Activated T-cell treated with anti-CD3 and anti-CD28 coated beads for 4 hours (primary cell): ENCODE measurements around the gene SORCS2.
"Not testable (repeated sequence)": the region's sequence is repeated elsewhere in the genome, so short reads cannot be mapped to it uniquely, and the experiment has no call there.

Experiments used
- DNase-seq: peaks from one replicate; pipeline ENCODE4 v3.0.0-alpha.2; 2020

The SORCS2 gene

DNA sequence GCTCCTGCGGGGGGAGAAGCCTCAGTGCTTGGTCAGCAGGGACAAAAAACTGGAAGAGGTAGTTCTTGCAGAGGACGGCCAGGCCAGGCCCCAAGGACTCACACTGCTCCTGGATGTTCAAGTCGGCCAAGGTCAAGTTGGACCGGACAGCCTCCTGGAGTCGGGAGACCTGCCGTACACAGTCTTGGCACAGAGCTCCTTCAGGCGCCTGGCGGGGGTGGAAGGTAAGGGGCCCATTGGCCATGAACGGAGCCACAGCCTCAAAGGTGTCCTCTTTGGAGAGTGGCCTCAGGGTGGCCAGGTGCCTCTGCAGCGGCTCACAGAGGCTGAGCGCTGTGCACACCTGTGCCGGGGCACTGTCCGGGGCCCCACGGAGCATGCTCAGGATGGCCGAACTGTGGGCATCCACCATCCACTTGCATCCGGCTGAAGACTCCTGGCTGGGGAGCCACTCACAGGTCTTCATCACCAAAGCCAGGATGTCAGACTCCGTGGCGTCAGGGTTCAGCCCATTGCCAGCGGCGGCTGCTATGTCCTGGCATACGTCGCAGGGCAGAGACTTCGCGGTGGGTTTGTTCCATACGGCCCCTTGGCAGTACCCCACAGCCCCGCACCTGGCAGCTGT lies 241.9 kb downstream of the SORCS2 start:
- no peak for DNase-seq

DNA sequence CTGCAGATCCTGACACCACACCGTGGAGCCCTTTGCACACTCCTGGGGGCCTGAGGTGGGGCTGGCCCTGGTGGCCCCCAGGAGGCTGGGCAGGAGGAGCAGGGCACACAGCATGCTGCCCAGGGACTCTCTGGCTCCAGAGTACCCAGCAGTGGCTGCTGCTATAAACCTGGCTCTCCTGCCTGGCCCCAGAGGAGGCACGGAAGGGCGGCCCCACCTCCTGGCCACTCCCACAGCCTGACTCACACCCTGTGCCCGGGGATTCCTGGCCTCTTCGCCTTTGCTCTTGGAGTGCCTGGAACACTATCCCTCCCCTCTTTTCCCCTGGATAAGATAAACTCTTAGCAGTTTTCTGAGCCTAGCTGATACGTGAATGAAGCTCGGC lies 242.4 kb downstream of the SORCS2 start, which contains the start of gene PSAPL1:
Gene PSAPL1, minus strand, starts transcription at position 165 of the 385 bp plus-strand sequence. Its CDS starts 51 bp downstream, at position 114.
- no peak for DNase-seq

DNA sequence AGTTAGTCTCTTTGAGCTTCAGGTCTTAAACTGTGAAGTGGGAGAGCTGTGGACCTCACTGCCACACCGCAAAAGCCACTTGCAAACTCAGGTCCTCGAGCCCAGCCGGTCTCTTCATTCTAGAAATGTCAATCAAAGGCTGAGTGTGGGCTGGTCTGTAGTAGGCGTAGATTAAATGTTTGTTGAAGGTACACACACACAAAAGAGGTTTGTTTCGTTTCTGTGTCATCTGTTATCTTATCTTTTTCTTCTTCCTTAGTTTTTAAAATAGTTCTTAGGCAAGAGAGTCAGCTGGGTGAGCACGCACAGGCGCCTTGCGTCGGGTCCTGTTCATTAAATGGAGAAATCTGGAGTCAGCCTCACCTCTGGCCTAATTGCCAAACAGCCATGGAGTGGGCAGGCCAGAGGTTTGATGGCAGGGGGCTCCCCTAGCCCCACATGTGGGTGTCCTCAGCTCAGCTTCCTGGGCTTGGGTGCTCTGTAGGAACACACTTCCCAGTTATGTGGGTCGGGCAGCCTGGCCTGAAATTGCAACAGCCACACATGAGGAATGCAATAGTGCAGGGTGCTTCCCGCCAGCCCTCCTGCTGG lies 243.2 kb downstream of the SORCS2 start:
- DNase-seq = no peak

DNA sequence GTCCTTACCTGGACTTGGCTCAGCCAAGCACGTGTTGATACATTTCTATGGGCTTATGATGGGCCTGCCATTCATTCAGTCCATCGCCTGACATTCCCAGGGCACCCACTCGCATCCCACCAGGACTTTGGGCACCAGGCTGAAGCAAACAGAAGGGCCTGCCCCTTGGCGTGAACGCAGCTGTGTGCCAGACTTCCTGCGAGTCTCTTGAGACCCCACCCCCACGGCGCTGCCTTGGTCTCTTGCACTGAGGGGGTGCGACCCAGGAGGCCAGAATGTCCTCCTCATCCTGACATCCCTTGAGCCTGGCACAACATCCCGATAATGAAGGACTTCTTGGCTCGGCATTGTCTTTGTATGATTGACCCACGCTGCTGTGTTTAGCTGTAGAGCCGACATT lies 243.9 kb downstream of the SORCS2 start:
- DNase-seq = no peak

- no peak for DNase-seq
These were observed 247.4 kb downstream of the SORCS2 start for GRCh38 chr4:7439699-7440098.

- no peak for DNase-seq
These were observed 248.9 kb downstream of the SORCS2 start for GRCh38 chr4:7441201-7441600.

DNA sequence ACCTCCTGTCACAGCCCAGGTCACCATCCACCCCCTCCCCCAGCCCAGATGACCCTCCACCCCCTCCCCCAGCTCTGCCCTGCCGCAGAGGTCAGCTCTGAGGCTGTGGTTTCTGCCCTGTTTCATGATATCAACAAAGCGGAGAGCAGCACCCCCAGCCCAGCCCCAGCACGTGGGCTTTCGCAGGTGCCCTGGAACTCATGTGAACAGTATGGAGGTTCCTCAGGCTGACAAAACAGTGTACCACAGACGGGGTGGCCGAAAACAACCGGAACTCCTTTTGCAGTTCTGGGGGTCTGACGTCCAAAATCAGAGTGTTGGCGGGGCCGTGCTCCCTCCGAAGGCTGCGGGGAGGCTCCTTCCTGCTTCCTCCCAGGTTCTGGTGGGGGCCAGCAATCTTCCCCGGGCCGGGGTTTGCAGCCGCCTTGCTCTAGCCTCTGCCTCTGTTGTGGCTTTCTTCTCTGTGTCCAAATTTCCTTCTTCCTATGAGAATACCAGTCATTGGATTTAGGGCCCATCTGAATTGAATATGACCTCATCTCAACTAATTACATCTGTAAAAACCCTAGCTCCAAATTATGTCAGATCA lies 250.3 kb downstream of the SORCS2 start:
- no peak for DNase-seq

DNA sequence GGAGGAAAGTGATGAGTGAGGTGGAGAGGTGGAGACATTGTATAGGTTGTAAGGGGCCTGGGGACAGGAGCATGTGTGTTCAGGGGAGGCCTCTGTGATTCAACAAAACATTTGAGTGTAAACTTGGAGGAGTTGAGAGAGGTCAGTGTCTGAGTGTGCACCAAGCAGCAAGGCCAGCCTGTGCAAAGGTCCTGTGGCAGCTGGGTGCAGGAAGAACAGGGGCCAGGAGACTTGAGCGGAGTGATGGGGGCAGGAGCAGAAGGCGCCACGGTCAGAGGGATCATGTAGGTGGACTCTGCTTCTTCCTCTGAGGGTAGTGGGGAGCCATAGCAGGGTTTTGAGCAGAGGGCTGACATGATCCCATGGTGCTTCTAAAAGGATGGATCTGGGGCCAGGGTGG lies 252.0 kb downstream of the SORCS2 start:
- no peak for DNase-seq

- DNase-seq = no peak
These were observed 252.4 kb downstream of the SORCS2 start for GRCh38 chr4:7444731-7445130.

DNA sequence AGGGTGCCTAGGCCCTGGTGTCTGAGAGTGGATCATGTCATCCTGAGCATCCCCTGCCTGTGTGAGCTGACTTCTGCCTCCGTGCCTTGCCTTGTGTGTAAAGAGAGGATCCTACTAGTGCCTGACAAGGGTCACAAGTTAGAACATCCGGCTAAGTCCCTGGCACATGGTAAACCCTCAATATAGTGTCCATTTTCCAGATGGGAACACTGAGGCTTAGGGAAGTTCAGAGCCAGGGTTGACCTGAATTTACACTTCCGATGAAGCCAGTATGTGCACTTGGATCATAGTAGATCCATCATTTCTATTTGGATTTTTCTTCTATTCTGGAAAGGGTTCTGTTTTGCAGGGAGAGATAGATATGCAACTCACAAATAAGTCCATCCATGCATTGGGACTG lies 254.9 kb downstream of the SORCS2 start:
- DNase-seq = no peak

DNA sequence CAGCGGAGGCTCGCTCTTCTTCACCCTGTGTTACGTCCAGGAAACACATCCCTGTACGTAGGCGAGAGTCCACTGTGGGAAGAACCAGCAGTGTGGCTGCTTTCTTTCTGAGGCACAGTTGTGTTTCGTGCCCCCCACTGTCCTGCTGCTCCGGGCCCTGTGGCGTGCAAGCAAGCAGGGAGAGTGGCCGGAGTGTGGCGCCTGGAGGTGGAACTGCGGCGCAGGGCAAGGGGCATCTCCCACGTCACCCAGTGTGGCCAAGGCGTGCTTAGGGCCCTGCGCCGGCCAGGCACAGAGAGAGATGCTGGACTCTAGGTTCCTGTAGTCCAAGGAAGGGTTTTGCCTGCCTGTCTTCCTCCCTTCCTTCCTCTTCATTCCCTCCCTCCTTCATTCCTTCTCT lies 255.7 kb downstream of the SORCS2 start:
- DNase-seq = no peak

- no peak for DNase-seq
These were observed 258.6 kb downstream of the SORCS2 start for GRCh38 chr4:7450775-7451433.

GRCh38 chr4:7451434-7451789 lies 259.1 kb downstream of the SORCS2 start:
- no peak for DNase-seq

DNA sequence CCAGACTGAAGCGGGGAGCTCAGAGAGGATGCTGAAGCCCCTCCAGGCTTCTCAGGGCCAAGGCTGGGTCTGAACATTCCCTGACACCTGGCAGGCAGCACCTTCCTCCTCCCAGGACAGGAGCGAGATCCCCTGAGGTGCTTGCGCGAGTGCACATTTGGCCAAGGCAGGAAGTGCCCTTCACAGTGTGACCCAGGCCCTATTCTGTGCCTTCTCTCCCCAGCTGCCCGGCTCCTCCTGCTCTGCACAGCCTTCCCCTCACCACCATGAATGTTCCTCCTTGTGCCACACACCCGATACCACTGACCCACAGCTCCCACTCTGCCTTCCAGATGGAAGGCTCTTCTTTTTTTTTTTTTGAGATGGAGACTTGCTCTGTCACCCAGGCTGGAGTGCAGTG lies 259.5 kb downstream of the SORCS2 start:
- no peak for DNase-seq

DNA sequence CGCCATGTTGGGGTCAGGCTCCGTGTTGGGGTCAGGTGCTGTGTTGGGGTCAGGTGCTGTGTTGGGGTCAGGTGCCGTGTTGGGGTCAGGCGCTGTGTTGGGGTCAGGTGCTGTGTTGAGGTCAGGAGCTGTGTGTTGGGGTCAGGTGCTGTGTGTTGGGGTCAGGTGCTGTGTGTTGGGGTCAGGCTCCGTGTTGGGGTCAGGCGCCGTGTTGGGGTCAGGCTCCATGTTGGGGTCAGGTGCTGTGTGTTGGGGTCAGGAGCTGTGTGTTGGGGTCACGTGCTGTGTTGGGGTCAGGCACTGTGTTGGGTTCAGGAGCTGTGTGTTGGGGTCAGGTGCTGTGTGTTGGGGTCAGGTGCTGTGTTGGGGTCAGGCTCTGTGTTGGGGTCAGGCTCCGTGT lies 260.5 kb downstream of the SORCS2 start:
- not testable (repeated sequence) for DNase-seq

GRCh38 chr4:7457201-7458065 lies 265.1 kb downstream of the SORCS2 start:
- no peak for DNase-seq

GRCh38 chr4:7458066-7458425 lies 265.7 kb downstream of the SORCS2 start:
- DNase-seq = no peak

DNA sequence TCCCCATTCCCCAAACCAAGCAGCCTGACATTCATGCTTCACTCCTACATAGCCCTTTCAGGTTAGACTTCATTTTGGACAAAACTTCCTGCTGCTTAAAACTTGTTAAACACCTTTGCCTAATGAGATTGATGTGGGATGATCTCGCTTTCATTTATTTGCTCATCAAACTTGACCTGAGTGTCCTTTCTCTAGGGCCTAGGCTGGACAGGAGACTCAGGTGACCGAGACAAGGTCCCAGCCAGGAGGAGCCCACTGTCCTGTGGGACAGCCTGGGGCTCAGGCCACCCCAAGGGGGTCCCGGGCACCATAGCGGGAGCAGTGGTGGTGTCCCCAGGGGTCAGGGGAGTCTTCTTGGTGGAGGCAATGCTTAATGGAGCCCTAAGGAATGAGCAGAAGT lies 266.1 kb downstream of the SORCS2 start:
- DNase-seq = no peak

DNA sequence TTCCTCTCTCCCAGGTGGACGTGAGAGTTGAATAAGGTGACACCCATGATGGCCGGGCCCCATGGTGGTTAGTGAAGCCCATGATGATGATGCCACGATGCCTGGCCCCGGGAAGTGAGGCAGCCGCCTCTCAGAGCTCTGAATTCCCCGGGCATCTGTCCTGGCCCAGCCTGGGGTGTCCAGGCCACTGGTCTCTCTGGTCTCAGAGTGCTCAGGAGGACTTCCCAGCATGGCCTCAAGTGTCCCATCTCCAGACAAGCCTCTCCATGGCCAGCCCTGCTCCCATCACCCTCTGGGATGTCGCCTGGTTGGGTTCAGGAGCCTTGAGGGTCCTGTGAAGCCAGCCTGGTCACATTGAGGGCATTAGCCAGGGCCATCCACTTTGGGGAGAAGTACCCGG lies 267.1 kb downstream of the SORCS2 start:
- no peak for DNase-seq

- DNase-seq = no peak
These were observed 268.2 kb downstream of the SORCS2 start for GRCh38 chr4:7460566-7460965.

DNA sequence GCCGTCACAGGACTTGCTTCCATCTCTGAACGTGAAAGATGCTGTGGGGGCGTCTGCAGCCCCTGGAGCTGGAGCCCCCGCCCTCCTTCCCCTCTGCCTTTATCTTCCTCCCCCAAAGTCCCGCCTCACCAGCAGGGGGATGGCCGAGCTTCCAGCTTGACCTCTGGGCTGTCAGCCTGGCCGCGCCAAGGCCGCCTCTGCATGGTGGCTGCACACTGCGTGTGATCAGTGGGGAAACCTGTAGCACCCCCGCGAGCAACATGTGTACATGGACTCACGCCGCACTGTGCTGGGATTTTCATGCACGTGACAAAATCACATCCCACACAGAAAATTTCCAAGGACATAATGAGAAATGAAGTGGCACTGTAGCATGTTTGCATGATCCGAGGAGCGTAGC lies 268.9 kb downstream of the SORCS2 start:
- DNase-seq = no peak

GRCh38 chr4:7462509-7462971 lies 270.2 kb downstream of the SORCS2 start:
- no peak for DNase-seq

GRCh38 chr4:7463566-7464258 lies 271.4 kb downstream of the SORCS2 start:
- no peak for DNase-seq
